Raji (cell line): ENCODE measurements around the gene CFDP1.

Experiments used
- POLR2A ChIP-seq: IDR thresholded peaks from 2 replicates; pipeline ENCODE4 v1.6.1; 2011; ENCODE audit warnings: low read depth, low read length, control low read depth; ENCODE audit not compliant: insufficient read depth

Gene CFDP1

DNA sequence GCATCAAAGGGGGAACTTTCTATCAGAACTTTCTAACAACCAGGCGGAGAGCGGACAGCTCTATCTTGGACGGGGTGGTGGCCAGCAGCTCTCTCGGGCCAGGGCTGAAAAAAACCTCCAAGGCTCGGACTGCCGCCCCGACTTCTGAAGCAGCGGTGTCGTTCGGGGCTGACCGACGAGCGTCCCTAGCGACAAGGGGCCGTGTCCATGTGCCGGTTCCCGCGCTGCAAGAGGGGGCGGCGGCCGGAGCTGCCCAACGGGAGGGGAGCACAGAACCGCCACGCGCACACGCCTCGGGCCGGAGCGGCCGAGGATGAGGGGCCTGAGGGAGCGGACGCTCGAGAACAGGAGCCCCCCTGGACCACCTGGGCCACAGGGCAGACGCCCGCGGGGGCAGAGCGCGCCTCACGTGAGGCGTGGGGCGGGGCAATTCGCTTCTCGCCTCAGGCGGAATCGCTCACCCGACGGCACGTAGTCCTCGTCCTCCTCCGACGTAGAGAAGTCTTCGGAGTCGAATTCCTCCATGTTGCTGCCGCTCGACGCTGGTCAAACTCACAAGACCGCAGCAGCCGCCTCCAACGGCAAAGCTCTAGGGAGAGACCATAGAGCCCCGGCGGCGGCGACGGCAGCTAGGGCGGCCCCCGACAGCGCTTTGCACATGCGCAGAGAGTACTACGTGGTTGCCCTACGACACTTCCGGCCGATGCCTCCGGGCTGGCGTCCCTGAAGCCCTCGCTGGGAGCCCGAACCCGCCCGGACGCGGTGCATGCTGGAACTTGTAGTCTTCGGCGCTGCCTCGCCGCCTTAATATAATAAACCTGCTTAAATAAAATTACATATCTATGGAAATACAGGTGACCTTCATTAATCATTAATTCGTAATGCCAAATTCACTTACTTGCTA lies at the start of gene CFDP1:
CFDP1 (minus strand) TSS at position 676 of the 904 bp plus-strand sequence; CDS start at position 525, 151 bp downstream.
- peak; percentile 85 for TF ChIP-seq POLR2A

- no peak for TF ChIP-seq POLR2A
Observed at GRCh38 chr16:75482434-75483205, 49.3 kb upstream of the CFDP1 start.

- TF ChIP-seq POLR2A: no peak
Observed at GRCh38 chr16:75481475-75481874, 48.2 kb upstream of the CFDP1 start.

DNA sequence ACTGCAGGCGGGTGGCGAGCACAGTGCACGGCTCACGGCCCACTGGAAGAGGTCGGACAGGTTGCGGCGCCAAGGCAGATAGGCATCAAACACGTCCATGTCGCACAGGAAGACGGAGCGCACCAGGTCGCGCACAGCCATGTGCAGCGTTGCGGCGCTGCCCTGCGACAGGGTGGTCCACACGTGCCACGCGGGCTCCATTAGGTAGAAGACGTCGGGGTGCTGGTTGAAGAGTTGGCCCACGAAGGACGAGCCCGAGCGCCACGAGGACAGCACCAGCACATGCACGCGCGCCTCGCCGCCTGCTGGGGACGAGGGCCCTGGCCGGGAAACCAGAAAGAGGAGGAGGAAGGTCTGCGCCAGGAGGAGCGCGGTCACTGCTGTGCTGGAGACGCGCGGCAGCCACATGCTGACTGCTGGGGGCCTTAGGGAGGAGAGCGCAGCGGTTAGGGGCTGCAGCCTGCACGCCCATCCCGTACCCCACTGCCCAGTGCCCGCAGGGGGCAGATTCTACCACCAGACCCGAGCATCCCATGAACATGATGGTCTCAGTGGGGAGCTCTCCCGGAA lies 46.2 kb upstream of the CFDP1 start:
- TF ChIP-seq POLR2A: no peak

DNA sequence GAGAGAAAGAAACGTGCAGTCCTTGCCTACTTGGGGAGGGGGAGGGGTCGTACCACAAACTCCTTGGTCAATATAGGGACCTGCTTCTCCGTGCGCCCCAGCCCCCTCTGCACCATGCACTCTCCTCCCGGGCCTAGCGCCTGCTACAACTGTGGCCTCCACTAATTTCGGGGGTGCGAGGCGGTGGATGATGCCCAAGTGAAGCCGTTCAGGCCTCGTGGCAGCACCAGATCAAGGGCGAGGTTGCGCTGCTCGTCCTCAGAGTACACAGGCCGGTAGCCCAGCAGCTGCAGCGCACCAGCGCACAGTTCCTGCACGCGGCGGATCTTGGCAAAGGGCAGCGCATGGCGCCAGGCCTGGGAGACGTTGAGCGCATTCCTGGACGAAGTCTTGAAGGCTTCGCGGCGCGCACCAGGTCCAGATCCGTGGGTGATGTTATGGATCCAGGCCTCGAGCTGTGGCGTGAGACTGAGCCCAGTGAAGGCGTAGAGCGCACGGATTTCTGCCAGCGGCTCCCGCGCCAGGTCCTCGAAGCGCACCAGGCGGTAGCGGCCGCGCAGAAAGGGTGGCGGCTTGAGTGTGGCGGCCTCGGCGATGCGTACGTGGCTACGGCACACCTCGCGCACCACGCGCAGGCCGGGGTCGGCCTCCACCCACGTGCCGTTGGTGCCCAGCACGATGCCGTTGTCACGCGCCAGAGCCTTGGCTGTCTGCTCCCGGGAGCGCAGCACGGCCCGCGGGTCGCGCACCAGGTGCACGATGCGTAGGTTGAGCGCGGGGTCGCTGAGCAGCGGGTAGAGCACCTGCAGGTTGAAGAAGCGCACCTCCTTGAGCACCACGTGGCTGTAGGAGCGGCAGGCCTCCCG lies 45.4 kb upstream of the CFDP1 start:
- TF ChIP-seq POLR2A: no peak

- TF ChIP-seq POLR2A: no peak
Observed at GRCh38 chr16:75477680-75478473, 44.6 kb upstream of the CFDP1 start.

- no peak for TF ChIP-seq POLR2A
Observed at GRCh38 chr16:75476817-75477216, 43.5 kb upstream of the CFDP1 start.

DNA sequence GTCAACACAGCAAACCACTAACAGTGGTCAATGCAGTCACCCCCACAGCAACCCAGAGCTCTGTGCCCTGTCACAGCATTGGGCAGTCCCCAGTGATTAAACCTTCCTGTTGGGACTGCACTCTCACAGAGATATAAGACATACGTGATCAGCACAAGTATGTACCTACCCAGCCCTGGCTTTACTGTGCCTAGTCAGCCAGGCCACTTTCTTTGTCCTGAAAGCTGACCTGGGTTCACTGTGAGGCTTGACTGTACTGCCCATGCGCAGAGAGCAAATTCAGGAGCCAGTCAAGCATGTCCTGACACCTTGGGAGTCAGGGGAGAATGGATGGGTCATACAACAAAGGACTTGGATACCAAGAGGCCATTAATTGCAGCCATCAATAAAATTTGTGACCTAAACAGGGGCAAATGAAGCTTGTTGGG lies 42.1 kb upstream of the CFDP1 start:
- no peak for TF ChIP-seq POLR2A

- TF ChIP-seq POLR2A: no peak
Observed at GRCh38 chr16:75472908-75473877, 39.9 kb upstream of the CFDP1 start.

DNA sequence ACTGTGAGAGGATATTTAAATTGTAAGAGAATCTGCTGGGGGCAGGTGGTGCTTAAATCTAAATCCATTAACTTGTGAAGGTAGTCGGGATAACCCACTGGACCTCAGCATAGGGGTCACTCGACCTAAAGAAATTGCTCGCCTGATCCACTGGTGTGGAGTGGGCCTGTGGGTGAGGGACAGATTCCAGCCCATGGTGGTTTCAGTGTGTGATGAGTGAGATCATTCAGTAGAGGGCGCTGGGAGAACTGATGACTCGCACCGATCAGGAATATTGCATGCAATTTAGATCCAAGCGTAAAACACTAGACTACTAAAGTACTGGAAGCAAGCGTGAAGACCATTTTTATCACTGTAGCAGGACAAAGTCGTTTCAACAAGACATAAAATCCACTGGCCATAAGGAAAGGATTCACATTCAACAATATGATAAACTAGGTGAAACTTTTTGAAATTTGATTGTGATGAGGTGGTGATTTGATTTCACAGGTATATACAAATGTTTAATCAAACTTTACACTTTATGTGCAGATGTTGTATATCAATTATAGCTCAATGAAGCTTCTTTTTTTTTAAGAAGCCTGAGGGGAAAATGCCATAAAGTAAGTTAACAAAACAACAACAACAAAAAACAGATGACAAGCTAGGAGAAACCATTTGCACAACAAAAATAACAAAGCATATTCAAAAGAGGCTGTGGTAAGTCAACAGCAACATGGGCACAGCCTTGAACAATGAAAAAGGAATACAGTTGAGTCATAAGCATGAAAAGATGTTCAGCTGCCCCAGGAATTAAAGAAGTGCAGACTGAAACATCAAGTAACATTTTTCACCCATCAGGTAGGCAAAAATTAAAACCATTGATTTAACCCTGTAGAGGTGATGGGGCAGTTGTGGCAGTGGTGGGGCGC lies 38.7 kb upstream of the CFDP1 start:
- TF ChIP-seq POLR2A: no peak

DNA sequence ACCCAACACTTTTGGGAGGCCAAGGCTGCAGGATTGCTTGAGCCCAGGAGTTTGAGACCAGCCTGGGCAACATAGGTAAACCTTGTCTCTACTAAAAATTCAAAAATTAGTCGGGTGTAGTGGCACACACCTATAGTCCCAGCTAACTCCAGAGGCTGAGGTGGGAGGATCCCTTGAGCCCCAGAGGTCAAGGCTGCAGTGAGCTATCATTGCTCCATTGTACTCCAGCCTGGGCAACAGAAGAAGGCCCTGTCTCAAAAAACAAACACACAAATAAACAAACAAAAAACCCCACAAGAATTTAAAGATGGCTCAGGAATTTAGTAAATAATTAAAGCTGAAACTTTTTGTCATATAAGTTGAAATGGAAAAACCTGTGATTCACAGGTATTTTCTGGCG lies 33.5 kb upstream of the CFDP1 start:
- no peak for TF ChIP-seq POLR2A

DNA sequence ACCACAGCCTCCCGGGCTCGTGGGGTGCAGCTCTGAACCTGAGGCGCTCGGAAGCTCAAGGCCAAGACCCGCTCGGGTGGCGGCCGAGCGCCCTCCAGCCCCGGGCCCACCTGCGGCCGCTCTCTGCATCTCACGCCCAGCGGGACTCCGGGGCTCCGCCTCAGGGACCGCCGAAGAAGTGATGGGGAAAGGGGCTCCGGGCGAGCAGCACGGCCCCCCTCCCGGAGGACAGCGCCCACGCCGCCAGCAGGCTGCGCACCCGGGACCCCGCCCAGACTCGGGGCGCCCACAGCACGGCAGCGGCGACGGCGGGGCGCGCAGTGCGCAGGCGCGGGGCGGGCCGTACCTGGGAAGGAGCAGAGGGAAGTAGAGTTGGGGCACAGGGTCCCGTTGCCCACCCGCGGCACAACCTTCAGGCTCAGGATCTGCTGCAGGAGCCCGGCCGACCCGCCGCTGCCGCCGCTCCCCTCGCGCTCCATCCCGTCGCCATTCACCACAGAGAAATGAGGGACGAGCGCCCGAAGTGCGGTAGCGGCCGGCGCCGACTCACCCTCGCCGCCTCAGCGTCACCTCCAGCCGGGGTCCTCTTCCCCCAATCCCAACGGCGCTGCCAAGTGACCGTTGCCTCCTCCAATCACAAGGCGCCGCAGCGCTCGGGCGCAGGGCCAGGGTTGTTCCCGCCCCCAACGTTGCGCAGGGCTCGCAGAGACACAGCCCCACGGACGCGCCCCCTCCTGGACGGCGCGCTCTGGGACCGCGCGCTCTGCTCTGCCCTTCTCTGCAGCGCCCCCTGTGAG lies 31.0 kb upstream of the CFDP1 start, which contains the start of gene TMEM170A:
TMEM170A (minus strand) TSS at position 568 of the 797 bp plus-strand sequence; CDS start at position 479, 89 bp downstream.
- peak; percentile 96; the same call in 1 of the 2 replicates for TF ChIP-seq POLR2A
